ENCODE results near the gene PDLIM4.
A peak's percentile ranks its signal among the peaks of the same experiment; 100 is the strongest.

Gene PDLIM4

GRCh38 chr5:132250547-132250946 lies 6.9 kb upstream of the PDLIM4 start:
- no peak overlapping the region for H3K4me3 ChIP-seq (replicated peaks; ENCODE audit: low read depth, low read length)
- TF ChIP-seq CTCF (IDR thresholded peaks at IDR 0.05; ENCODE audit: low read length, missing control alignments) = no peak
- no peak for DNase-seq (ENCODE audit: low read depth)

GRCh38 chr5:132251220-132251725 lies 6.2 kb upstream of the PDLIM4 start:
- no peak overlapping the region for H3K4me3 ChIP-seq (replicated peaks; ENCODE audit: low read depth, low read length)
- DNase-seq (ENCODE audit: low read depth) = peak; percentile 24
- TF ChIP-seq CTCF (IDR thresholded peaks at IDR 0.05; ENCODE audit: low read length, missing control alignments) = no peak

- no peak for DNase-seq (ENCODE audit: low read depth)
- TF ChIP-seq CTCF (IDR thresholded peaks at IDR 0.05; ENCODE audit: low read length, missing control alignments) = no peak
- no peak overlapping the region for H3K4me3 ChIP-seq (replicated peaks; ENCODE audit: low read depth, low read length)
Measured at GRCh38 chr5:132253008-132253441, 4.5 kb upstream of the PDLIM4 start.

GRCh38 chr5:132253452-132254320 lies 3.8 kb upstream of the PDLIM4 start:
- DNase-seq (ENCODE audit: low read depth) = no peak
- TF ChIP-seq CTCF (IDR thresholded peaks at IDR 0.05; ENCODE audit: low read length, missing control alignments) = no peak
- H3K4me3 ChIP-seq (replicated peaks; ENCODE audit: low read depth, low read length) = no peak overlapping the region

- DNase-seq (ENCODE audit: low read depth) = no peak
- no peak overlapping the region for H3K4me3 ChIP-seq (replicated peaks; ENCODE audit: low read depth, low read length)
- no peak for TF ChIP-seq CTCF (IDR thresholded peaks at IDR 0.05; ENCODE audit: low read length, missing control alignments)
Measured at GRCh38 chr5:132254321-132254977, 3.0 kb upstream of the PDLIM4 start.

- DNase-seq (ENCODE audit: low read depth) = no peak
- no peak for TF ChIP-seq CTCF (IDR thresholded peaks at IDR 0.05; ENCODE audit: low read length, missing control alignments)
Measured at GRCh38 chr5:132256086-132256782, 1.3 kb upstream of the PDLIM4 start.

More at GRCh38 chr5:132256086-132256782, 1.3 kb upstream of the PDLIM4 start:
- no peak overlapping the region for H3K4me3 ChIP-seq (replicated peaks; ENCODE audit: low read depth, low read length)

All from fibroblast of pulmonary artery (primary cell).